ENCODE results near the gene PTGFRN. TPM values are rescaled to one million over a fixed set of nuclear protein-coding genes. Genes with fewer than 3 reads are reported as not detected.

The PTGFRN gene
- total and polyA plus RNA-seq, 10 donors, result 1.7 to 17.4 (median 10.6) TPM

DNA sequence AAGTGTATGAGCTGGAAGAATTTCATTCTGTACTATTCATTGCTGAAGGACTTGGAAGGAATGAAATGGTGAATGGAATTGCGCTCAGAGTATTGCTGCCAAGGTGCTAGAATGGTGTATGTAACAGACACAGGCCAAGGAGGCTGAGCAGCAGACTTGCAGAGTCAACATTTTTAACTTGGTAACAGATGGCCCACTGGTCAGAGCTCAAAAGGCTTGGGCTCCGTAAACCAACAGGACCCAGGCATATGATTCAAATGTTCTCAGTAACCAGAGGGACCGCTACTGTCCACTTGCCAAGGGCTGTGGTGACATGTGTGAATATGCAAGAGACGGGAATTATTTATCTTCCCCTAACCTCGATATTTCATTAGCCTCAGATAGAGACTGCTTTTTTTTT, 28.8 kb upstream of the PTGFRN start:
- H3K4me1 ChIP-seq, result peaks cover 12 to 27% (median 23%) of the 10 kb centered on the region in 6 donors
- intact Hi-C loops (cut with DNase I; ENCODE audit: low total_unique reads), result no loop called here
- H3K36me3 ChIP-seq, result no peaks in the 10 kb centered on the region
- H3K27ac ChIP-seq, result no peak overlapping the region
- WGBS, 5 donors, result 92 to 99% (median 96%) methylated on average over 5 of the region's 5 CpGs
- H3K4me3 ChIP-seq, result no peak overlapping the region
- peaks cover 0 to 9% (median 0%) of the 10 kb centered on the region in 7 donors for H3K27me3 ChIP-seq (replicated peaks in 1 of 7)
- TF ChIP-seq, protein P1, sequence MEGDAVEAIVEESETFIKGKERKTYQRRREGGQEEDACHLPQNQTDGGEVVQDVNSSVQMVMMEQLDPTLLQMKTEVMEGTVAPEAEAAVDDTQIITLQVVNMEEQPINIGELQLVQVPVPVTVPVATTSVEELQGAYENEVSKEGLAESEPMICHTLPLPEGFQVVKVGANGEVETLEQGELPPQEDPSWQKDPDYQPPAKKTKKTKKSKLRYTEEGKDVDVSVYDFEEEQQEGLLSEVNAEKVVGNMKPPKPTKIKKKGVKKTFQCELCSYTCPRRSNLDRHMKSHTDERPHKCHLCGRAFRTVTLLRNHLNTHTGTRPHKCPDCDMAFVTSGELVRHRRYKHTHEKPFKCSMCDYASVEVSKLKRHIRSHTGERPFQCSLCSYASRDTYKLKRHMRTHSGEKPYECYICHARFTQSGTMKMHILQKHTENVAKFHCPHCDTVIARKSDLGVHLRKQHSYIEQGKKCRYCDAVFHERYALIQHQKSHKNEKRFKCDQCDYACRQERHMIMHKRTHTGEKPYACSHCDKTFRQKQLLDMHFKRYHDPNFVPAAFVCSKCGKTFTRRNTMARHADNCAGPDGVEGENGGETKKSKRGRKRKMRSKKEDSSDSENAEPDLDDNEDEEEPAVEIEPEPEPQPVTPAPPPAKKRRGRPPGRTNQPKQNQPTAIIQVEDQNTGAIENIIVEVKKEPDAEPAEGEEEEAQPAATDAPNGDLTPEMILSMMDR (IDR thresholded peaks at IDR 0.05 in 8 of 11, conservative IDR thresholded peaks at IDR 0.05 in 3 of 11), result no peak
- TF ChIP-seq POLR2A (IDR thresholded peaks at IDR 0.05) (no peak), POLR2AphosphoS5 (IDR thresholded peaks at IDR 0.05) (no peak)
- no peaks in the 10 kb centered on the region for H3K9me3 ChIP-seq
- no peak for DNase-seq

DNA sequence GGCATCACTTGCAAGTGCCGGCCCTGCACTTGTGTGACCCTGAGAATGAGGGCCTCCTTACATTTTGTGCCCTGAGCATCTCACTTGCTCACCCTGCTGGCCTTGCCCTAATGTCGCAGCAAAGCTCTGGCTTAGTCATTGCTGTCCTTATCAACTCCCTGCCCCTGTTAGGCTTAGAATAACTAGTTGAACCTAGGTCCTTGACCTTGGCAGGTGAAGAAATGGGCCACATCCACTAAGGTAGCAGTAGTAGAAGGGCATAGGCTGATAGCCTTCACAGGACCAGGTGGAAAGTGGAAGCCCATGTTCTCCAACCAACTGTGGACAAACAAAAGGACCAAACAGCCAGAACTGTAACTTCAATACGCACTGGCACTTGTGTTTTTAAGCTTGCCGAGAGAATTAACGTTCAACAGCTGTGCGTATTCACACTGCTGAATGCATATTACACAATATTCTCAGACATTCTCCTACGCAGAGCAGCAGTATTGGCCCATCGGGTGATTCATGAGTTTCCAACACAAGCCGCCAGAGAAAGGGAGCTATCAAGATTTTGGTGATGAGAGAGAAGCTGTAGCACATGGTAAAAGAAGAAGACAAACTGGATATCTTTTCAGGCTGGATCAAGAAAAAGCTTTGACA, 27.7 kb upstream of the PTGFRN start:
- DNase-seq, result no peak
- H3K4me1 ChIP-seq, result peaks cover 12 to 26% (median 23%) of the 10 kb centered on the region in 6 donors
- 69 to 80% (median 76%) methylated on average over 9 of the region's 9 CpGs for WGBS, 5 donors
- no peak for TF ChIP-seq POLR2A (IDR thresholded peaks at IDR 0.05)
- TF ChIP-seq, protein P1 (IDR thresholded peaks at IDR 0.05 in 8 of 11, conservative IDR thresholded peaks at IDR 0.05 in 3 of 11), result no peak
- no peak for TF ChIP-seq POLR2AphosphoS5 (IDR thresholded peaks at IDR 0.05)
- intact Hi-C loops (cut with DNase I; ENCODE audit: low total_unique reads), result no loop called here
- no peaks in the 10 kb centered on the region for H3K36me3 ChIP-seq
- no peak overlapping the region for H3K27ac ChIP-seq
- peaks cover 0 to 9% (median 0%) of the 10 kb centered on the region in 7 donors for H3K27me3 ChIP-seq (replicated peaks in 1 of 7)
- no peak overlapping the region for H3K4me3 ChIP-seq
- H3K9me3 ChIP-seq, result no peaks in the 10 kb centered on the region

DNA sequence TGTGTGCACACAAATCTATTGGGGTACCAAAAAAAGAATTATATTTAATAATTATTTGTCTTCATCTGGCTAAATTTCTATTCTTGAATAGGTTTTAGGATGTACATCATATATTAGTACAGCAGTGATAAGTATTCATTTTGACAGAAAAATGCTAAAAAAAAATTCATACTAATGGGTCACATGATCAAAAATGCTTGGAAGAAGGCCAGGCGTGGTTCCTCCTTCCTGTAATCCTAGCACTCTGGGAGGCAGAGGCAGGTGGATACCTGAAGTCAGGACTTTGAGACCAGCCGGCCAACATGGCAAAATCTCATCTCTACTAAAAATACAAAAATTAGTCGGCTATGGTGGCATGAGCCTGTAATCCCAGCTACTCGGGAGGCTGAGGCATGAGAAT, 26.9 kb upstream of the PTGFRN start:
- Histone ChIP-seq H3K4me1 (peaks cover 12 to 17% (median 14%) of the 10 kb centered on the region in 6 donors), H3K27me3 (replicated peaks in 1 of 7) (peaks cover 0 to 9% (median 0%) of the 10 kb centered on the region in 7 donors), H3K9me3 (no peaks in the 10 kb centered on the region), H3K36me3 (no peaks in the 10 kb centered on the region), H3K4me3 (no peak overlapping the region), H3K27ac (no peak overlapping the region)
- intact Hi-C loops (cut with DNase I; ENCODE audit: low total_unique reads), result no loop called here
- WGBS, 5 donors, result 77 to 91% (median 88%) methylated on average over 4 of the region's 4 CpGs
- TF ChIP-seq POLR2AphosphoS5 (IDR thresholded peaks at IDR 0.05), result no peak
- DNase-seq, result no peak

DNA sequence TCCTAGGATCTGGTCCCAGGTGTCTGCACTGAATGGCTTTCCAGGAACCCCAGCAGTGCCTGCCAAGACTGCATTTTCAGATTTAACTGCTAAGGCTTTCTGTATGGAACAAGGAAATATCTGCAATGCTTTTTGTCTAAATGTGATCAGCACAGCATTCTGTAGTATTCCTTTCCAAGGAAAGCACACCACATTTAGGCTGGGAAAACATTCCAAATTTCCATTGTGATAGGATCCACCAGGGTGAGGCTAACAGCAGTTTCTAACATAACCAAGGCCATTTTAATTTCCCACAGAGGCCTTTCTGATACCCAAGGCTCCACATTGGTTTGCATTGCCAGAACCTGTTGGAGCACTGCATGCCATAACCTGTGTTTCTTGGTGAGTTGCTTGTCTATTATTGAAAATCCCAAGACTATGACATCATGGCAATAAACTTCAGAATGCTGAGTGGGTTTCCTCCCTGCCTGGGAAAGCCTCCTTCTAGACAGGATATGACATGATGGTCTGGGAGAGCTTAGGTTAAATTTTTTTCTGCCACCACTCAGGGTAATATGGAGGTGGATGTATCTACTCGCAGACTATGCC, 23.3 kb upstream of the PTGFRN start:
- TF ChIP-seq, protein P1 (IDR thresholded peaks at IDR 0.05 in 8 of 11, conservative IDR thresholded peaks at IDR 0.05 in 3 of 11), result no peak
- TF ChIP-seq POLR2AphosphoS5 (IDR thresholded peaks at IDR 0.05) (no peak), POLR2A (IDR thresholded peaks at IDR 0.05) (no peak)
- Histone ChIP-seq H3K4me1 (no peaks in the 10 kb centered on the region), H3K27me3 (replicated peaks in 1 of 7) (no peaks in the 10 kb centered on the region), H3K9me3 (no peaks in the 10 kb centered on the region), H3K27ac (no peak overlapping the region), H3K4me3 (no peak overlapping the region), H3K36me3 (no peaks in the 10 kb centered on the region)
- no peak for DNase-seq
- WGBS, 5 donors, result 78 to 95% (median 83%) methylated on average over 1 of the region's 1 CpG
- intact Hi-C loops (cut with DNase I; ENCODE audit: low total_unique reads), result no loop called here

Measured in spleen (tissue), 11 donors.